HL-60 (cell line): ENCODE data around the gene BUB3.

Experiments used
- DNase-seq, 2 experiments: peaks; one replicate each; pipeline ENCODE4 v3.0.0-alpha.2; 2010 to 2020; ENCODE audit warnings: low read depth in 1 of 2, low spot score in 1 of 2
- H3K27ac ChIP-seq: fragments of 250-450 bp; sonication (Bioruptor Pico); replicated peaks from 2 replicates; pipeline ENCODE4 v1.5.1; 2020; ENCODE audit warnings: mild to moderate bottlenecking, moderate library complexity
- H3K27me3 ChIP-seq: fragments of 250-450 bp; sonication (Bioruptor Pico); 2 replicates; pipeline ENCODE4 v1.5.1; 2021; ENCODE audit warnings: mild to moderate bottlenecking, moderate library complexity; ENCODE audit not compliant: insufficient read depth, poor library complexity, severe bottlenecking
- H3K4me3 ChIP-seq: replicated peaks from 2 replicates; pipeline ENCODE4 v1.5.1; 2011; ENCODE audit warnings: mild to moderate bottlenecking, control low read depth, low read length; ENCODE audit not compliant: insufficient read depth
- CTCF ChIP-seq: IDR thresholded peaks from one replicate; pipeline ENCODE4 v1.5.1; 2011; ENCODE audit warnings: low read length, control low read depth, inconsistent platforms; ENCODE audit not compliant: insufficient read depth
- GABPA ChIP-seq: IDR thresholded peaks from 2 replicates; pipeline ENCODE4 v1.6.1; 2012; ENCODE audit warnings: low read depth
- POLR2AphosphoS5 ChIP-seq: IDR thresholded peaks from 2 replicates; pipeline ENCODE4 v1.6.1; 2012; ENCODE audit warnings: low read depth
- REST ChIP-seq: IDR thresholded peaks from 2 replicates; pipeline ENCODE4 v1.6.1; 2012; ENCODE audit warnings: low read depth; ENCODE audit not compliant: insufficient replicate concordance
- SPI1 ChIP-seq: IDR thresholded peaks from 2 replicates; pipeline ENCODE4 v1.6.1; 2012; ENCODE audit warnings: low read depth, mild to moderate bottlenecking, borderline replicate concordance

The BUB3 gene

GRCh38 chr10:123212640-123213039 lies 58.4 kb downstream of the BUB3 start:
- TF ChIP-seq SPI1 (no peak), REST (no peak), CTCF (no peak), POLR2AphosphoS5 (no peak), GABPA (no peak)
- DNase-seq, result no peak
- Histone ChIP-seq H3K27ac (no peak overlapping the region), H3K27me3 (no peaks in the 10 kb centered on the region), H3K4me3 (no peak overlapping the region)

- TF ChIP-seq SPI1 (no peak), CTCF (no peak), REST (no peak), POLR2AphosphoS5 (no peak), GABPA (no peak)
- no peak overlapping the region for H3K27ac ChIP-seq
- DNase-seq, result no peak
Measured at GRCh38 chr10:123213192-123213591, 59.0 kb downstream of the BUB3 start.

More at GRCh38 chr10:123213192-123213591, 59.0 kb downstream of the BUB3 start:
- H3K27me3 ChIP-seq, result no peaks in the 10 kb centered on the region
- H3K4me3 ChIP-seq, result no peak overlapping the region
